Activated naive CD8-positive, alpha-beta T cell (primary cell): Measurements from ENCODE around the gene RPTOR.

Source experiments
- H3K27ac Mint-ChIP-seq: one replicate; pipeline ENCODE4 v1.8.0; 2021; ENCODE audit warnings: mixed read lengths
- H3K27me3 Mint-ChIP-seq: one replicate; pipeline ENCODE4 v1.8.0; 2021; ENCODE audit warnings: mixed read lengths
- H3K36me3 Mint-ChIP-seq: one replicate; pipeline ENCODE4 v1.8.0; 2021; ENCODE audit warnings: mixed read lengths
- H3K4me1 Mint-ChIP-seq: one replicate; pipeline ENCODE4 v1.8.0; 2021; ENCODE audit warnings: low read depth, mixed read lengths
- H3K4me3 Mint-ChIP-seq: one replicate; pipeline ENCODE4 v1.8.0; 2021; ENCODE audit warnings: mild to moderate bottlenecking, mixed read lengths
- H3K9me3 Mint-ChIP-seq: one replicate; pipeline ENCODE4 v1.8.0; 2021; ENCODE audit warnings: low read depth, mixed read lengths

RPTOR gene

GRCh38 chr17:81000334-81000630, 455.6 kb downstream of the RPTOR start:
- Mint-ChIP-seq H3K36me3 (no peaks in the 10 kb centered on the region), H3K4me1 (peaks cover 16% of the 10 kb centered on the region)

GRCh38 chr17:81000631-81001357, 456.2 kb downstream of the RPTOR start:
- Mint-ChIP-seq H3K4me3 (no peak overlapping the region), H3K36me3 (no peaks in the 10 kb centered on the region)

More at GRCh38 chr17:81000334-81000630, 455.6 kb downstream of the RPTOR start:
- H3K27ac Mint-ChIP-seq = no peak overlapping the region
- H3K4me3 Mint-ChIP-seq = no peak overlapping the region
- H3K27me3 Mint-ChIP-seq = peaks cover 3% of the 10 kb centered on the region
- H3K9me3 Mint-ChIP-seq = no peaks in the 10 kb centered on the region

GRCh38 chr17:81002013-81002384, 457.4 kb downstream of the RPTOR start:
- Mint-ChIP-seq H3K4me3 (no peak overlapping the region), H3K27ac (no peak overlapping the region), H3K4me1 (peaks cover 16% of the 10 kb centered on the region), H3K27me3 (peaks cover 12% of the 10 kb centered on the region), H3K9me3 (no peaks in the 10 kb centered on the region), H3K36me3 (no peaks in the 10 kb centered on the region)

More at GRCh38 chr17:81000631-81001357, 456.2 kb downstream of the RPTOR start:
- peaks cover 16% of the 10 kb centered on the region for H3K4me1 Mint-ChIP-seq
- H3K27me3 Mint-ChIP-seq = peaks cover 3% of the 10 kb centered on the region
- H3K9me3 Mint-ChIP-seq = no peaks in the 10 kb centered on the region
- H3K27ac Mint-ChIP-seq = no peak overlapping the region

- Mint-ChIP-seq H3K36me3 (no peaks in the 10 kb centered on the region), H3K4me1 (peaks cover 16% of the 10 kb centered on the region), H3K4me3 (peak overlapping the region; percentile 73), H3K27ac (no peak overlapping the region), H3K9me3 (no peaks in the 10 kb centered on the region), H3K27me3 (peaks cover 15% of the 10 kb centered on the region)
Measured at GRCh38 chr17:81002409-81003361, 458.0 kb downstream of the RPTOR start.

- Mint-ChIP-seq H3K9me3 (no peaks in the 10 kb centered on the region), H3K4me3 (peak overlapping the region; percentile 73), H3K36me3 (no peaks in the 10 kb centered on the region), H3K27ac (no peak overlapping the region), H3K4me1 (peaks cover 16% of the 10 kb centered on the region), H3K27me3 (peaks cover 15% of the 10 kb centered on the region)
Measured at GRCh38 chr17:81003711-81004475, 459.3 kb downstream of the RPTOR start.

- peaks cover 15% of the 10 kb centered on the region for H3K27me3 Mint-ChIP-seq
- no peak overlapping the region for H3K27ac Mint-ChIP-seq
- H3K4me3 Mint-ChIP-seq = no peak overlapping the region
- peaks cover 5% of the 10 kb centered on the region for H3K9me3 Mint-ChIP-seq
- peaks cover 16% of the 10 kb centered on the region for H3K4me1 Mint-ChIP-seq
- H3K36me3 Mint-ChIP-seq = peaks cover 3% of the 10 kb centered on the region
Measured at GRCh38 chr17:81006891-81007290, 462.3 kb downstream of the RPTOR start.

GRCh38 chr17:81008140-81008539, 463.5 kb downstream of the RPTOR start:
- Mint-ChIP-seq H3K4me3 (no peak overlapping the region), H3K27ac (no peak overlapping the region), H3K9me3 (peaks cover 5% of the 10 kb centered on the region), H3K27me3 (peaks cover 15% of the 10 kb centered on the region), H3K4me1 (peaks cover 11% of the 10 kb centered on the region), H3K36me3 (peaks cover 5% of the 10 kb centered on the region)

- peaks cover 5% of the 10 kb centered on the region for H3K9me3 Mint-ChIP-seq
- no peak overlapping the region for H3K27ac Mint-ChIP-seq
- H3K36me3 Mint-ChIP-seq = peaks cover 6% of the 10 kb centered on the region
- H3K4me3 Mint-ChIP-seq = no peak overlapping the region
- H3K4me1 Mint-ChIP-seq = peaks cover 5% of the 10 kb centered on the region
- peaks cover 15% of the 10 kb centered on the region for H3K27me3 Mint-ChIP-seq
Measured at GRCh38 chr17:81009136-81009535, 464.5 kb downstream of the RPTOR start.

- Mint-ChIP-seq H3K4me3 (no peak overlapping the region), H3K36me3 (peaks cover 9% of the 10 kb centered on the region), H3K27ac (no peak overlapping the region)
Measured at GRCh38 chr17:81010935-81011334, 466.3 kb downstream of the RPTOR start.

GRCh38 chr17:81011951-81012350, 467.3 kb downstream of the RPTOR start:
- no peak overlapping the region for H3K27ac Mint-ChIP-seq
- peaks cover 13% of the 10 kb centered on the region for H3K36me3 Mint-ChIP-seq
- H3K9me3 Mint-ChIP-seq = peaks cover 5% of the 10 kb centered on the region
- no peak overlapping the region for H3K4me3 Mint-ChIP-seq
- peaks cover 4% of the 10 kb centered on the region for H3K27me3 Mint-ChIP-seq
- H3K4me1 Mint-ChIP-seq = peaks cover 4% of the 10 kb centered on the region

More at GRCh38 chr17:81010935-81011334, 466.3 kb downstream of the RPTOR start:
- Mint-ChIP-seq H3K9me3 (peaks cover 5% of the 10 kb centered on the region), H3K4me1 (no peaks in the 10 kb centered on the region), H3K27me3 (peaks cover 11% of the 10 kb centered on the region)

GRCh38 chr17:81012574-81013447, 468.2 kb downstream of the RPTOR start:
- H3K27ac Mint-ChIP-seq = no peak overlapping the region
- no peak overlapping the region for H3K4me3 Mint-ChIP-seq
- H3K9me3 Mint-ChIP-seq = peaks cover 5% of the 10 kb centered on the region
- H3K27me3 Mint-ChIP-seq = no peaks in the 10 kb centered on the region
- H3K36me3 Mint-ChIP-seq = peaks cover 13% of the 10 kb centered on the region
- peaks cover 8% of the 10 kb centered on the region for H3K4me1 Mint-ChIP-seq

- Mint-ChIP-seq H3K27ac (no peak overlapping the region), H3K4me3 (no peak overlapping the region), H3K36me3 (peaks cover 13% of the 10 kb centered on the region), H3K27me3 (no peaks in the 10 kb centered on the region), H3K9me3 (peaks cover 5% of the 10 kb centered on the region), H3K4me1 (peaks cover 16% of the 10 kb centered on the region)
Measured at GRCh38 chr17:81013642-81014041, 469.0 kb downstream of the RPTOR start.

- Mint-ChIP-seq H3K36me3 (peaks cover 13% of the 10 kb centered on the region), H3K9me3 (peaks cover 5% of the 10 kb centered on the region), H3K27me3 (no peaks in the 10 kb centered on the region), H3K27ac (no peak overlapping the region), H3K4me1 (peaks cover 27% of the 10 kb centered on the region), H3K4me3 (no peak overlapping the region)
Measured at GRCh38 chr17:81015136-81015535, 470.5 kb downstream of the RPTOR start.
